NK-92 treated with Interleukin-12 subunit alpha and Interleukin-12 subunit beta, amount 100 ng/mL, for 24 hours (cell line): Measurements from ENCODE around the gene ARHGEF3.

Experiments
- DNase-seq: peaks from one replicate; lab custom pipeline; 2025; lab: John Stamatoyannopoulos, UW

Gene ARHGEF3

DNA sequence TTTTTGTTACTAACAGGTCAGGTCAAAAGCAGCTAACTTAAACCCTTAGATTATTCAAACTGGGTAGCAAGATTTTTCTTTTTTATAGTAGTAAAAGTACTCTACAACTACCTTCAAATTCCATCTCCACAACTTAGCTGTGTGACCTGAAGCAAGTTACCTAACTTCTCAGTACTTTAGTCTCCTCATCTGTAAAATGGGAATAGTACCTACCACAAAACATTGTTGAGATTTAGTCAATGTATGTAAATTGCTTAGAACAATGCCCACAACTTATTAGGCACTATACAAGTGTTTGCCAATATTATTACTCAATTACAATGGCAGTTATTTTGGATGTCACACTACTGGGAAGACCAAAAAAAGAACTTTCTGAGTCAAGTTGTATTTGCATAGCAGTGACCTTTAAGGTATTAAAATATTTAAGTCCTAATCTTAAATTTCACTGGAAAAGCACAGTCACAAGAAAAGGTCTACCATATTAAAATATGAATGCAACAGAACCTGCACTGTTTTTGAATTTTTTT is 121.6 kb downstream of the ARHGEF3 start:
- DNase-seq: no peak
